ENCODE data around the gene LSM7.
"Not testable (repeated sequence)": the region's sequence is repeated elsewhere in the genome, so short reads cannot be mapped to it uniquely, and the experiment has no call there.

Gene LSM7

GRCh38 chr19:2291185-2291751, 37.1 kb downstream of the LSM7 start:
- DNase-seq: no peak

- DNase-seq: no peak
These were observed 37.8 kb downstream of the LSM7 start for GRCh38 chr19:2290441-2291184.

GRCh38 chr19:2289714-2290435, 38.5 kb downstream of the LSM7 start:
- DNase-seq: peak; percentile 58

- no peak for DNase-seq
These were observed 39.3 kb downstream of the LSM7 start for GRCh38 chr19:2288818-2289713.

- DNase-seq: no peak
These were observed 40.0 kb downstream of the LSM7 start for GRCh38 chr19:2288338-2288817.

GRCh38 chr19:2287585-2288337, 40.6 kb downstream of the LSM7 start:
- DNase-seq: no peak

- no peak for DNase-seq
These were observed 41.8 kb downstream of the LSM7 start for GRCh38 chr19:2286402-2287140.

- no peak for DNase-seq
These were observed 44.4 kb downstream of the LSM7 start for GRCh38 chr19:2283835-2284507.

- DNase-seq: no peak
These were observed 45.5 kb downstream of the LSM7 start for GRCh38 chr19:2282862-2283237.

GRCh38 chr19:2282062-2282861, 46.1 kb downstream of the LSM7 start, which contains the start of gene PEAK3:
Gene PEAK3, minus strand, starts transcription at chr19:2282175. Its CDS starts 1,244 bp downstream, at chr19:2280931.
- DNase-seq: peak; percentile 48

- DNase-seq: not testable (repeated sequence)
These were observed 46.9 kb downstream of the LSM7 start for GRCh38 chr19:2281265-2282061.

- DNase-seq: no peak
These were observed 47.6 kb downstream of the LSM7 start for GRCh38 chr19:2280633-2281264.

GRCh38 chr19:2278459-2279158, 49.8 kb downstream of the LSM7 start:
- no peak for DNase-seq

- DNase-seq: no peak
These were observed 51.2 kb downstream of the LSM7 start for GRCh38 chr19:2277138-2277537.

GRCh38 chr19:2276429-2276986, 51.9 kb downstream of the LSM7 start:
- DNase-seq: no peak

- no peak for DNase-seq
These were observed 52.6 kb downstream of the LSM7 start for GRCh38 chr19:2275588-2276428.
